GM10266 (cell line): ENCODE measurements around the gene BST1.

Experiments
- DNase-seq: peaks from one replicate; pipeline ENCODE4 v3.0.0; 2012; ENCODE audit errors: extremely low spot score
- TF ChIP-seq, protein P1 (sequence below): IDR thresholded peaks from 2 replicates; pipeline ENCODE4 v1.5.1; 2012; ENCODE audit warnings: mild to moderate bottlenecking, low read depth; ENCODE audit not compliant: control insufficient read depth, insufficient read depth; ENCODE audit errors: missing control alignments

Gene BST1

DNA sequence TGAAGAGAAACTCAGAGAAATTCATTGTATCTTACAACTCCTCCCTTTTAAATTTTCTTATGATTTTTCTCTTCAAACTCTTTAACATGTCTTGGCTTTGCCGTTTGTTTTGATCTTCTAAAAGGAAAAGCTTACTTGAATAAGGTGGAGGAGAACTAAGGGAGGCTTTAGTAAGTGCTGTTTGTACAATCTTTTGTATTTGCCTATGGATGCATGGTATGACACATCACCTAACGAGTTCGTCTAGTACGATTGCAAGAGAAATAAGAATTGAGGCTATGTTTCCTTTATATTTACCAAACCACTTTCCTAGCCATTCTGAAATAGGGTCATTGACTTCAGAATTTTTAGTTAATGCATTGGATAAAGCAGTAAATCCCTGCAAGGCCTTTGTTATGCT, 8.4 kb upstream of the BST1 start:
- TF ChIP-seq, protein P1, sequence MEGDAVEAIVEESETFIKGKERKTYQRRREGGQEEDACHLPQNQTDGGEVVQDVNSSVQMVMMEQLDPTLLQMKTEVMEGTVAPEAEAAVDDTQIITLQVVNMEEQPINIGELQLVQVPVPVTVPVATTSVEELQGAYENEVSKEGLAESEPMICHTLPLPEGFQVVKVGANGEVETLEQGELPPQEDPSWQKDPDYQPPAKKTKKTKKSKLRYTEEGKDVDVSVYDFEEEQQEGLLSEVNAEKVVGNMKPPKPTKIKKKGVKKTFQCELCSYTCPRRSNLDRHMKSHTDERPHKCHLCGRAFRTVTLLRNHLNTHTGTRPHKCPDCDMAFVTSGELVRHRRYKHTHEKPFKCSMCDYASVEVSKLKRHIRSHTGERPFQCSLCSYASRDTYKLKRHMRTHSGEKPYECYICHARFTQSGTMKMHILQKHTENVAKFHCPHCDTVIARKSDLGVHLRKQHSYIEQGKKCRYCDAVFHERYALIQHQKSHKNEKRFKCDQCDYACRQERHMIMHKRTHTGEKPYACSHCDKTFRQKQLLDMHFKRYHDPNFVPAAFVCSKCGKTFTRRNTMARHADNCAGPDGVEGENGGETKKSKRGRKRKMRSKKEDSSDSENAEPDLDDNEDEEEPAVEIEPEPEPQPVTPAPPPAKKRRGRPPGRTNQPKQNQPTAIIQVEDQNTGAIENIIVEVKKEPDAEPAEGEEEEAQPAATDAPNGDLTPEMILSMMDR = no peak
- DNase-seq = no peak

DNA sequence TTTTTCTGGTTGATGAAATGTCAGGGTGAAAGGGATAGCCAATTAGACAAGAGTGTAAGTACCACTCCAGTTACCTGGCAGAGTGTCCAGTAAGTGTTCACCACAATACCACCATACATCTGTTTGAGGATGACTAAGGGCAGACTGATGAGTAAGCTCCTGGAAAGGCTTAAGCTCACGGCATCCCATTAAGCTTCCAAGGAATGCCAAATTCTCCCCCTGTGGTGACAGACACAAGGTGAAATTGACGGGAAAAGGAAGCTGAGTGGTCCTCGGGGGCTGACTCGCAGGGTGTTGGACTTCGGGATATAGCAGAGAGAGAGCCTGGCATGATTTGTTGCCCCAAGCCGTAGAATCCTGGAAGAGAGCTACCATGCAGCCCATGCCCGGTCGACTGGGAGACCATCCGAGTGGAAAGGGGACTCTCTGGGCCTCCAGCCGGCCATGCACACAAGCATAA, 7.6 kb upstream of the BST1 start:
- TF ChIP-seq, protein P1 = no peak
- DNase-seq = no peak

DNA sequence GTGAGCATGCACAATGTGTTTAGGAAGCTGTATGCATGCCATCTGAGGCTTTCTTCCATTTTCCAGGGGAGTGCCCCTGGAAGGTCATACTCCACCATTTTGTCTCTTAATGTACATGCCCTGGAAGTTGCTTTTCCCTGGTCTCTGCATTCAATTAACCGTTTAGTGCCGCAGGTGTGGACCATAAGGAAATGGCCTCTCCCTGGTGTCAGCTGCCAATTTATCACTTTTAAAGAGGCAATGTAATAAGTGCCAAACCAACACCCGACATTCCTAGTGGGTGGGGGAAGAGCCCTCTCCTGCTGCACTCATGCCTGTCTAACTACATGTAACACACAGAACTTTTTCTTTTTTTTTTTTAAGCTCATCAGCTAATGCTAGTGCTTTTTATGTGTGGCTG, 7.1 kb upstream of the BST1 start:
- TF ChIP-seq, protein P1 = no peak
- DNase-seq = no peak

DNA sequence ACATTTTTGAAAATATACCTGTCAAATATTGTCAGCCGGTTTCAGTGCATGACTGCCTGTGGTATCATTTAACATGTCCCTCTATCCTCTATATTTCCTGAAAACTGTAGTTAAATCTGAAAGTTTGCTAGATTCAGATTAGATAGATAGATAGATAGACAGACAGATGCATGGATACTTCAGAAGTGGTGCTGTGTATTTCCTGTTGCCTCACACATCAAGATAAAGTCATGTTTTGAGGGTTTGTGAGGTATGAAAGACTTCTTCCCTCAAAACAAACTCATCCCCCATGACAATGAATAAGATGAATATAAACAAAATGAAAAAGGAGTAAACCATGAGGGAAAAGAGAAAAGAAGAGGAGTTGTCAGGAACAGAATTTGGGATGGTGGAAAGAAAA, 6.0 kb upstream of the BST1 start:
- TF ChIP-seq, protein P1 = no peak
- no peak for DNase-seq

DNA sequence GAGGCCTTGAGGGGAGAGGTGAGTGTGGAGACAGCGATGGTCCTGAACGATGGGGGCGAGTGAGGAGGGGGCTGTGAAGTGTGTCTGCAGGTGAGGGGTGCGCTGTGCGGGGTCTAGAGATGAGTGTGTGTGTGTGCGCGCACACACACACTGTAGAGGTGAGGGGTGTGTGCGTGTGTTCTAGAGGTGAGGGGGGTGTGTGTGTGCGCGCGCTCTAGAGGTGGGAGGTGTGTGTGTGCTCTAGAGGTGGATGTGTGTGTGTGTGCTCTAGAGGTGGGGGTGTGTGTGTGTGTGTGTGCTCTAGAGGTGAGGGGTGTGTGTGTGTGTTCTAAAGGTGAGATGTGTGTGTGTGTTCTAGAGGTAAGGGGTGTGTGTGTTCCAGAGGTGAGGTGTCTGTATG, 574 bp downstream of the BST1 start:
- TF ChIP-seq, protein P1 = no peak

DNA sequence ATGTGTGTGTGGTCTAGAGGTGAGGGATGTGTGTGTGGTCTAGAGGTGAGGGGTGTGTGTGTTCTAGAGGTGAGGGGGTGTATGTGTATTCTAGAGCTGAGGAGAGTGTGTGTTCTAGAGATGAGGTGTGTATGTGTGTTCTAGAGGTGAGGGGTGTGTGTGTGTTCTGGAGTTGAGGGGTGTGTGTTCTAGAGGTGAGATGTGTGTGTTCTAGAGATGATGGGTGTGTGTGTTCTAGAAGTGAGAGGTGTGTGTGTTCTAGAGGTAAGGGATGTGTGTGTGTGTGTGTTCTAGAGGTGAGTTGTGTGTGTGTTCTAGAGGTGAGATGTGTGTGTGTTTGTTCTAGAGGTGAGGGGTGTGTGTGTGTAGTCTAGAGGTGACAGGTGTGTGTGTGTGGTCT, 1.3 kb downstream of the BST1 start:
- TF ChIP-seq, protein P1 = no peak

More for the DNA sequence above, 574 bp downstream of the BST1 start:
- DNase-seq = no peak

DNA sequence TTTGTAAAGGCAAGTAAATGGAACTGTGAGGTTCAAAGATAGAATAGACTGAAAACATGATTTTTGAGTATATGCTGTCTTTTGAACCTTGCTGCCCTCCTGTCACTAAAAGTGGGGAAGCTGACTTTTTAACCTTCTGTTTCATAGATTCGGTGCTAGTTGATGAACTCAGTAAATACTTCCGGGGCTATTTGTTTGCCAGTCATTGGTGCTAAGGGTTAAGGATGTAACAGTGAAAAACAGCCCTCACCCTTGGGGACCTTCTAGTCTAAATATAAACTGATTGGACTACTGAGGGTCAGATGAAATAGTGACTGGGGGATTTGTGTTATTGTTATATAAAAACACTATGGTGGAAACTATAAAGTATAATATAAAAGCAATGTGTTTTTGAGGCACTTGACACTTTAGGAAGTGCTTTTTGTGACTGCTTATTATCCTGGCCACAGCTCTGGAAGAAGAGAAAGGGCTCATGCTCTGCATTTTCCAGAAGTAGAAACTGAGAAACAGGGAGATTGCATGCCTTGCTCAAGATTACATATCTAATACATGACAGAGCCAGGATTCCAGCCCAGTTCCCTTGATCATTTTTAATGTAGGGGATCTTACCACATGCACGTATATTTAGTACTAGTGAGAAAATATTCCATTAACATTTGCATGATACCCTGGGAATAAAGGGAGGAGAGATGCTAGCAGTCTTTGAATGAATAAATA, 3.9 kb downstream of the BST1 start:
- no peak for DNase-seq

More for the DNA sequence above, 1.3 kb downstream of the BST1 start:
- DNase-seq = no peak

More for the DNA sequence above, 3.9 kb downstream of the BST1 start:
- TF ChIP-seq, protein P1 = no peak
